ENCODE measurements around the gene SAMD8. TPM values are rescaled to one million over a fixed set of nuclear protein-coding genes. Genes with fewer than 3 reads are reported as not detected.

The SAMD8 gene
- polyA plus RNA-seq, 1 experiment = 14.2 TPM

- Histone ChIP-seq H3K27me3 (ENCODE audit: control insufficient read depth, insufficient read depth, low read length) (no peaks in the 10 kb centered on the region), H3K36me3 (ENCODE audit: control insufficient read depth, insufficient read depth, low read length) (no peaks in the 10 kb centered on the region), H3K4me3 (ENCODE audit: low read depth, low read length) (no peak overlapping the region)
- CTCF ChIA-PET = interaction anchor here (1.5 kb wide), 1 partner anchor 33 kb away, joined by 6 read pairs; no protein-coding TSS in a partner anchor
- TF ChIP-seq CTCF (IDR thresholded peaks at IDR 0.05; ENCODE audit: insufficient read depth, low read depth, low read length) = no peak
- DNase-seq (ENCODE audit: low read depth) = no peak
- POLR2A ChIA-PET = no interaction called here
Measured at GRCh38 chr10:75065076-75065475, 46.4 kb upstream of the SAMD8 start.

GRCh38 chr10:75066271-75066670 lies 45.2 kb upstream of the SAMD8 start:
- Histone ChIP-seq H3K36me3 (ENCODE audit: control insufficient read depth, insufficient read depth, low read length) (no peaks in the 10 kb centered on the region), H3K4me3 (ENCODE audit: low read depth, low read length) (no peak overlapping the region), H3K27me3 (ENCODE audit: control insufficient read depth, insufficient read depth, low read length) (no peaks in the 10 kb centered on the region)
- DNase-seq (ENCODE audit: low read depth) = no peak
- ChIA-PET POLR2A (no interaction called here), CTCF (interaction anchor here (1.5 kb wide), 1 partner anchor 32 kb away, joined by 6 read pairs; no protein-coding TSS in a partner anchor)
- no peak for TF ChIP-seq CTCF (IDR thresholded peaks at IDR 0.05; ENCODE audit: insufficient read depth, low read depth, low read length)

- POLR2A ChIA-PET = no interaction called here
Measured at GRCh38 chr10:75067272-75067671, 44.2 kb upstream of the SAMD8 start.

GRCh38 chr10:75068523-75068922 lies 42.9 kb upstream of the SAMD8 start:
- TF ChIP-seq CTCF (IDR thresholded peaks at IDR 0.05; ENCODE audit: insufficient read depth, low read depth, low read length) = no peak
- no peak for DNase-seq (ENCODE audit: low read depth)
- Histone ChIP-seq H3K36me3 (ENCODE audit: control insufficient read depth, insufficient read depth, low read length) (no peaks in the 10 kb centered on the region), H3K27me3 (ENCODE audit: control insufficient read depth, insufficient read depth, low read length) (no peaks in the 10 kb centered on the region), H3K4me3 (ENCODE audit: low read depth, low read length) (no peak overlapping the region)
- POLR2A ChIA-PET = no interaction called here
- CTCF ChIA-PET = interaction anchor here (0.9 kb wide), 1 partner anchor 30 kb away, joined by 3 read pairs; no protein-coding TSS in a partner anchor

More at GRCh38 chr10:75067272-75067671, 44.2 kb upstream of the SAMD8 start:
- H3K36me3 ChIP-seq (ENCODE audit: control insufficient read depth, insufficient read depth, low read length) = no peaks in the 10 kb centered on the region
- DNase-seq (ENCODE audit: low read depth) = no peak
- TF ChIP-seq CTCF (IDR thresholded peaks at IDR 0.05; ENCODE audit: insufficient read depth, low read depth, low read length) = no peak
- no peaks in the 10 kb centered on the region for H3K27me3 ChIP-seq (ENCODE audit: control insufficient read depth, insufficient read depth, low read length)
- CTCF ChIA-PET = interaction anchor here (0.8 to 0.9 kb wide), 2 partner anchors 31 to 34 kb away, joined by 3 read pairs; no protein-coding TSS in a partner anchor
- H3K4me3 ChIP-seq (ENCODE audit: low read depth, low read length) = no peak overlapping the region

GRCh38 chr10:75070476-75070875 lies 41.0 kb upstream of the SAMD8 start:
- no peak for DNase-seq (ENCODE audit: low read depth)
- ChIA-PET CTCF (interaction anchor here (1.1 kb wide), 1 partner anchor 16 kb away, joined by 3 read pairs; no protein-coding TSS in a partner anchor), POLR2A (no interaction called here)
- H3K36me3 ChIP-seq (ENCODE audit: control insufficient read depth, insufficient read depth, low read length) = no peaks in the 10 kb centered on the region
- no peaks in the 10 kb centered on the region; the same call in 1 of the 2 replicates for H3K27me3 ChIP-seq (ENCODE audit: control insufficient read depth, insufficient read depth, low read length)
- no peak overlapping the region for H3K4me3 ChIP-seq (ENCODE audit: low read depth, low read length)
- TF ChIP-seq CTCF (IDR thresholded peaks at IDR 0.05; ENCODE audit: insufficient read depth, low read depth, low read length) = no peak
